IMR-90 (cell line): ENCODE data around the gene CDC14A. TPM values are rescaled to one million over a fixed set of nuclear protein-coding genes. Genes with fewer than 3 reads are reported as not detected.

ENCODE experiments used
- ATAC-seq: fragments of 200-7000 bp; cut with Tn5 transposase; 2 replicates; pipeline ENCODE4 v1.9.1; 2020; ENCODE audit warnings: low read depth, mild to moderate bottlenecking, moderate library complexity
- BruUV-seq: library from RNA; stranded (reverse); fragments of 400-500 nt; replicated peaks from 2 replicates; lab custom pipeline; 2021; lab: Mats Ljungman, UMichigan
- CTCF ChIA-PET: fragments of 300-600 bp; formaldehyde crosslinking; extraction: SDS; loops from one replicate; lab custom pipeline; 2021; ENCODE audit warnings: antibody characterized with exemption; lab: Yijun Ruan, JAX
- POLR2A ChIA-PET: fragments of 300-600 bp; sonication (Branson Sonifier 250); formaldehyde crosslinking; loops from one replicate; lab custom pipeline; 2022; ENCODE audit warnings: antibody characterized with exemption; ENCODE audit not compliant: unreplicated experiment; lab: Charles Lee
- DNase-seq: peaks from one replicate; pipeline ENCODE4 v3.0.0; 2013
- H2AFZ ChIP-seq: replicated peaks from 2 replicates; pipeline ENCODE3; 2013; ENCODE audit warnings: low read length, mild to moderate bottlenecking; ENCODE audit not compliant: poor library complexity
- H2AK5ac ChIP-seq: 2 replicates; pipeline ENCODE4 v1.6.1; 2013; ENCODE audit warnings: low read depth, low read length, inconsistent platforms
- H2AK9ac ChIP-seq: replicated peaks from 2 replicates; pipeline ENCODE3; 2013; ENCODE audit warnings: mild to moderate bottlenecking, low read depth, low read length, moderate library complexity; ENCODE audit not compliant: poor library complexity
- H2BK120ac ChIP-seq: 2 replicates; pipeline ENCODE4 v1.6.1; 2013; ENCODE audit warnings: low read depth, low read length, inconsistent platforms
- H2BK15ac ChIP-seq: 3 replicates; pipeline ENCODE4 v1.6.1; 2013; ENCODE audit warnings: low read depth, low read length, inconsistent platforms
- H2BK20ac ChIP-seq: 2 replicates; pipeline ENCODE4 v1.6.1; 2013; ENCODE audit warnings: low read depth, mild to moderate bottlenecking, inconsistent platforms, low read length, moderate library complexity
- H2BK5ac ChIP-seq: 2 replicates; pipeline ENCODE4 v1.6.1; 2013; ENCODE audit warnings: mild to moderate bottlenecking, low read depth, low read length, inconsistent platforms; ENCODE audit not compliant: poor library complexity, severe bottlenecking
- H3K14ac ChIP-seq: replicated peaks from 2 replicates; pipeline ENCODE4 v1.6.1; 2013; ENCODE audit warnings: low read depth, low read length, inconsistent platforms
- H3K18ac ChIP-seq: 2 replicates; pipeline ENCODE4 v1.6.1; 2013; ENCODE audit warnings: low read depth, low read length, control low read depth
- H3K23ac ChIP-seq: 2 replicates; pipeline ENCODE4 v1.6.1; 2013; ENCODE audit warnings: low read depth, low read length, inconsistent platforms
- H3K27ac ChIP-seq: 2 replicates; pipeline ENCODE4 v1.5.1; 2013; ENCODE audit warnings: mild to moderate bottlenecking, control low read depth, low read length; ENCODE audit not compliant: insufficient read depth
- H3K27me3 ChIP-seq: 2 replicates; pipeline ENCODE4 v1.6.1; 2013; ENCODE audit warnings: low read length; ENCODE audit not compliant: control insufficient read depth, insufficient read depth
- H3K36me3 ChIP-seq: 2 replicates; pipeline ENCODE4 v1.6.1; 2013; ENCODE audit warnings: low read length, mixed read lengths; ENCODE audit not compliant: control insufficient read depth, insufficient read depth
- H3K4ac ChIP-seq: 2 replicates; pipeline ENCODE4 v1.6.1; 2013; ENCODE audit warnings: low read depth, low read length, inconsistent platforms
- H3K4me1 ChIP-seq: 2 replicates; pipeline ENCODE4 v1.6.1; 2013; ENCODE audit warnings: low read length, mixed read lengths; ENCODE audit not compliant: control insufficient read depth, insufficient read depth
- H3K4me2 ChIP-seq: 2 replicates; pipeline ENCODE4 v1.6.1; 2013; ENCODE audit warnings: low read depth, mild to moderate bottlenecking, control low read depth, low read length, moderate library complexity
- H3K4me3 ChIP-seq: 2 replicates; pipeline ENCODE4 v1.5.1; 2013; ENCODE audit warnings: low read depth, mild to moderate bottlenecking, control low read depth, low read length, moderate library complexity; ENCODE audit not compliant: insufficient read depth
- H3K56ac ChIP-seq: 2 replicates; pipeline ENCODE4 v1.6.1; 2013; ENCODE audit warnings: low read length, inconsistent platforms; ENCODE audit not compliant: insufficient read depth; ENCODE audit errors: extremely low read depth
- H3K79me1 ChIP-seq, 2 experiments: 2 replicates each; pipeline ENCODE4 v1.6.1; 2013; ENCODE audit warnings: low read length in 2 of 2, inconsistent platforms in 1 of 2, low read depth in 1 of 2
- H3K9ac ChIP-seq: 2 replicates; pipeline ENCODE4 v1.6.1; 2013; ENCODE audit warnings: low read depth, low read length, control low read depth
- H3K9me1 ChIP-seq: 2 replicates; pipeline ENCODE4 v1.6.1; 2013; ENCODE audit warnings: low read length, inconsistent platforms; ENCODE audit not compliant: insufficient read depth
- H3K9me3 ChIP-seq: 2 replicates; pipeline ENCODE4 v1.6.1; 2013; ENCODE audit warnings: low read length; ENCODE audit not compliant: control insufficient read depth, insufficient read depth
- H4K20me1 ChIP-seq: 2 replicates; pipeline ENCODE4 v1.6.1; 2013; ENCODE audit warnings: low read length, inconsistent platforms; ENCODE audit not compliant: insufficient read depth
- H4K5ac ChIP-seq: 2 replicates; pipeline ENCODE4 v1.6.1; 2013; ENCODE audit warnings: mild to moderate bottlenecking, low read depth, low read length, control low read depth
- H4K8ac ChIP-seq, 2 experiments: 2 replicates each; pipeline ENCODE4 v1.6.1; 2013; ENCODE audit warnings: low read depth in 2 of 2, low read length in 2 of 2, control low read depth in 1 of 2, inconsistent platforms in 1 of 2
- H4K91ac ChIP-seq: 2 replicates; pipeline ENCODE4 v1.6.1; 2013; ENCODE audit warnings: low read depth, low read length, inconsistent platforms; ENCODE audit not compliant: insufficient read depth
- BHLHE40 ChIP-seq: fragments of 150-350 bp; IDR thresholded peaks from 2 replicates; pipeline ENCODE4 v1.6.1; 2016; ENCODE audit warnings: mild to moderate bottlenecking, low read depth, low read length
- CEBPB ChIP-seq: IDR thresholded peaks from 2 replicates; pipeline ENCODE4 v1.6.1; 2012; ENCODE audit warnings: low read depth, low read length, improper control_type of control experiment
- CHD1 ChIP-seq: IDR thresholded peaks from 2 replicates; pipeline ENCODE4 v1.6.1; 2012; ENCODE audit warnings: low read depth, low read length, improper control_type of control experiment
- CTCF ChIP-seq: conservative IDR thresholded peaks from 2 replicates; pipeline ENCODE4 v1.5.1; 2012; ENCODE audit warnings: mild to moderate bottlenecking, low read depth, low read length, improper control_type of control experiment
- ELK1 ChIP-seq: fragments of 150-350 bp; IDR thresholded peaks from 2 replicates; pipeline ENCODE4 v1.6.1; 2016; ENCODE audit warnings: low read depth, mild to moderate bottlenecking, low read length, moderate library complexity, borderline replicate concordance
- MAFK ChIP-seq: IDR thresholded peaks from 2 replicates; pipeline ENCODE4 v1.6.1; 2012; ENCODE audit warnings: low read depth, low read length, improper control_type of control experiment
- MAZ ChIP-seq: IDR thresholded peaks from 2 replicates; pipeline ENCODE4 v1.6.1; 2012; ENCODE audit warnings: low read depth, mild to moderate bottlenecking, low read length, improper control_type of control experiment, moderate library complexity, borderline replicate concordance
- MXI1 ChIP-seq: IDR thresholded peaks from 2 replicates; pipeline ENCODE4 v1.6.1; 2012; ENCODE audit warnings: low read depth, mild to moderate bottlenecking, low read length, moderate library complexity, borderline replicate concordance
- POLR2A ChIP-seq: IDR thresholded peaks from 2 replicates; pipeline ENCODE4 v1.6.1; 2012; ENCODE audit warnings: mild to moderate bottlenecking, low read depth, low read length
- RAD21 ChIP-seq: IDR thresholded peaks from 2 replicates; pipeline ENCODE4 v1.6.1; 2012; ENCODE audit warnings: low read length, improper control_type of control experiment
- RCOR1 ChIP-seq: IDR thresholded peaks from 2 replicates; pipeline ENCODE4 v1.6.1; 2012; ENCODE audit warnings: mild to moderate bottlenecking, low read length, improper control_type of control experiment; ENCODE audit not compliant: insufficient replicate concordance
- RFX5 ChIP-seq: IDR thresholded peaks from 2 replicates; pipeline ENCODE4 v1.8.0; 2012; ENCODE audit warnings: low read depth, mild to moderate bottlenecking, low read length, moderate library complexity
- SMC3 ChIP-seq: fragments of 150-350 bp; IDR thresholded peaks from 2 replicates; pipeline ENCODE4 v1.6.1; 2016; ENCODE audit warnings: low read depth, mild to moderate bottlenecking, antibody characterized with exemption, low read length, moderate library complexity
- USF2 ChIP-seq: fragments of 150-350 bp; IDR thresholded peaks from 2 replicates; pipeline ENCODE4 v1.6.1; 2017; ENCODE audit warnings: mild to moderate bottlenecking, antibody characterized with exemption, low read length, low read depth
- WGBS, 2 experiments: methylation state at CpG; one replicate each; pipeline versions ENCODE4 v1.1.5 to v1.1.7; 2013; ENCODE audit warnings: missing lambda C conversion rate in 2 of 2; ENCODE audit not compliant: insufficient read length in 1 of 2; ENCODE audit errors: extremely low coverage in 2 of 2; 5-methylcytosine and 5-hydroxymethylcytosine counted together
- dilution Hi-C: fragments of 300-500 bp; cut with HindIII; formaldehyde crosslinking; loops from one replicate; pipeline ENCODE4 v1.14.3; 2018; ENCODE audit warnings: low sequenced_read_pairs; ENCODE audit not compliant: unreplicated experiment
- in situ Hi-C: fragments of 300-500 bp; cut with MboI; formaldehyde crosslinking; loops from 3 replicates; pipeline ENCODE4 v1.14.3; 2019; ENCODE audit warnings: low sequenced_read_pairs, inconsistent platforms, mixed read lengths
- intact Hi-C: fragments of 100-400 bp; cut with micrococcal nuclease; formaldehyde crosslinking; loops from 2 replicates; pipeline ENCODE4 v1.10.0; 2022
- polyA plus RNA-seq, 3 experiments: library from polyadenylated mRNA; depleted of rRNA; stranded (reverse); fragments of >200 nt; gene quantifications; 2 replicates each; pipeline ENCODE4 v1.2.3, GENCODE V29; 2012; ENCODE audit warnings: low replicate concordance in 1 of 3
- total RNA-seq: library from RNA; depleted of rRNA; stranded (reverse); fragments of >200 nt; gene quantifications from 2 replicates; pipeline ENCODE4 v1.2.3, GENCODE V29; 2012

The CDC14A gene
- total and polyA plus RNA-seq, 2 of the 4 experiments (the other 2 are of a cell fraction), result 1.7 to 3.0 TPM

GRCh38 chr1:100469578-100469977 lies 117.3 kb downstream of the CDC14A start:
- CTCF ChIA-PET, result interaction anchor here (1.3 kb wide), 1 partner anchor 399 kb away, joined by 4 read pairs; no protein-coding TSS in a partner anchor
- Histone ChIP-seq H4K91ac (no peak overlapping the region), H3K4me2 (no peak overlapping the region), H4K5ac (no peak overlapping the region), H3K9me3 (no peaks in the 10 kb centered on the region), H3K4me1 (no peaks in the 10 kb centered on the region), H2AK9ac (no peak overlapping the region), H4K20me1 (no peaks in the 10 kb centered on the region), H3K79me1 (no peaks in the 10 kb centered on the region), H2BK20ac (no peak overlapping the region), H2BK120ac (no peak overlapping the region), H2BK5ac (no peak overlapping the region), H3K27me3 (no peaks in the 10 kb centered on the region), H2AK5ac (no peak overlapping the region), H3K4ac (no peak overlapping the region), H3K9ac (no peak overlapping the region), H3K9me1 (no peaks in the 10 kb centered on the region), H2BK15ac (no peak overlapping the region), H3K23ac (no peak overlapping the region), H2AFZ (no peak overlapping the region), H3K56ac (no peak overlapping the region), H3K27ac (no peak overlapping the region), H3K18ac (no peak overlapping the region), H4K8ac (no peak overlapping the region), H3K4me3 (no peak overlapping the region), H3K36me3 (no peaks in the 10 kb centered on the region), H3K14ac (no peak overlapping the region)
- intact Hi-C loops (no loop called here), dilution Hi-C loops (loop anchor here (25.0 kb wide), 1 partner anchor 418 kb away; the partner anchor contains the start of genes EXTL2 and SLC30A7), in situ Hi-C loops (loop anchor here (5.0 to 10.0 kb wide), 2 partner anchors 135 to 393 kb away; no protein-coding TSS in a partner anchor)
- no CpG with 5 or more reads among the region's 1 CpG for WGBS, 2 experiments
- no peak for ATAC-seq
- POLR2A ChIA-PET, result no interaction called here
- TF ChIP-seq SMC3, result no peak
- no peak for TF ChIP-seq MXI1
- no peak for TF ChIP-seq RAD21
- no peak for TF ChIP-seq MAZ
- no peak for TF ChIP-seq RFX5
- TF ChIP-seq CEBPB, result no peak
- no peak for TF ChIP-seq USF2
- TF ChIP-seq CTCF, result no peak
- no peak for TF ChIP-seq RCOR1
- no peak for TF ChIP-seq ELK1
- no peak for TF ChIP-seq MAFK
- no peak for TF ChIP-seq CHD1
- no peak for TF ChIP-seq BHLHE40
- TF ChIP-seq POLR2A, result no peak
- no TSS peak for BruUV-seq
- no peak for DNase-seq
